Mesendoderm (in vitro differentiated cells): ENCODE data around the gene ARL6IP4.

Experiments
- DNase-seq: peaks from one replicate; pipeline ENCODE4 v3.0.0; 2013
- H2AK5ac ChIP-seq: 2 replicates; pipeline ENCODE4 v1.6.1; 2013; ENCODE audit warnings: low read length, inconsistent platforms
- H2BK120ac ChIP-seq: 2 replicates; pipeline ENCODE4 v1.6.1; 2013; ENCODE audit warnings: low read depth, mild to moderate bottlenecking, low read length, moderate library complexity, mixed read lengths
- H2BK15ac ChIP-seq: replicated peaks from 2 replicates; pipeline ENCODE4 v1.6.1; 2013; ENCODE audit warnings: low read depth, mild to moderate bottlenecking, moderate library complexity
- H2BK5ac ChIP-seq: 2 replicates; pipeline ENCODE4 v1.6.1; 2013; ENCODE audit warnings: low read length, inconsistent platforms
- H3K18ac ChIP-seq: 2 replicates; pipeline ENCODE4 v1.6.1; 2013; ENCODE audit warnings: mild to moderate bottlenecking, low read length, mixed read lengths
- H3K23ac ChIP-seq: one replicate; pipeline ENCODE4 v1.6.1; 2013; ENCODE audit warnings: low read length
- H3K27ac ChIP-seq: 2 replicates; pipeline ENCODE4 v1.5.1; 2013; ENCODE audit warnings: low read depth, mild to moderate bottlenecking, inconsistent platforms, low read length, moderate library complexity
- H3K27me3 ChIP-seq: 2 replicates; pipeline ENCODE4 v1.6.1; 2013; ENCODE audit warnings: low read length, control low read depth, mild to moderate bottlenecking, inconsistent platforms; ENCODE audit not compliant: insufficient read depth, poor library complexity
- H3K36me3 ChIP-seq: 2 replicates; pipeline ENCODE4 v1.6.1; 2013; ENCODE audit warnings: low read length, inconsistent platforms; ENCODE audit not compliant: control insufficient read depth, insufficient read depth
- H3K4ac ChIP-seq: one replicate; pipeline ENCODE4 v1.6.1; 2013; ENCODE audit warnings: low read depth, mild to moderate bottlenecking, low read length, moderate library complexity
- H3K4me1 ChIP-seq: 2 replicates; pipeline ENCODE4 v1.6.1; 2013; ENCODE audit warnings: low read depth, low read length, inconsistent platforms; ENCODE audit not compliant: control insufficient read depth
- H3K4me2 ChIP-seq: 2 replicates; pipeline ENCODE4 v1.6.1; 2013; ENCODE audit warnings: low read length
- H3K4me3 ChIP-seq: 2 replicates; pipeline ENCODE4 v1.5.1; 2013; ENCODE audit warnings: mild to moderate bottlenecking, low read length
- H3K56ac ChIP-seq: one replicate; pipeline ENCODE4 v1.6.1; 2013; ENCODE audit warnings: low read length
- H3K79me1 ChIP-seq: 2 replicates; pipeline ENCODE4 v1.6.1; 2013; ENCODE audit warnings: low read length, inconsistent platforms
- H3K79me2 ChIP-seq: 2 replicates; pipeline ENCODE4 v1.6.1; 2013; ENCODE audit warnings: mild to moderate bottlenecking, low read length; ENCODE audit not compliant: control insufficient read depth, insufficient read depth
- H3K9ac ChIP-seq: 2 replicates; pipeline ENCODE4 v1.6.1; 2013; ENCODE audit warnings: low read length, inconsistent platforms
- H4K5ac ChIP-seq: one replicate; pipeline ENCODE4 v1.6.1; 2013; ENCODE audit warnings: low read length
- H4K8ac ChIP-seq: one replicate; pipeline ENCODE4 v1.6.1; 2013; ENCODE audit warnings: low read depth, mild to moderate bottlenecking, control low read depth, low read length, moderate library complexity
- WGBS: extraction: QIAGEN DNeasy Blood & Tissue Kit; methylation state at CpG from one replicate; pipeline ENCODE4 v1.1.7; 2013; ENCODE audit warnings: low lambda C conversion rate, missing lambda C conversion rate; ENCODE audit not compliant: insufficient coverage; ENCODE audit errors: extremely low coverage; 5-methylcytosine and 5-hydroxymethylcytosine counted together

ARL6IP4 gene

GRCh38 chr12:122959566-122960192, 20.8 kb upstream of the ARL6IP4 start:
- Histone ChIP-seq H3K23ac (no peak overlapping the region), H3K18ac (no peak overlapping the region), H3K4me2 (no peak overlapping the region), H2BK120ac (no peak overlapping the region), H3K4ac (no peak overlapping the region), H3K27ac (no peak overlapping the region), H3K4me1 (no peaks in the 10 kb centered on the region), H3K79me2 (no peaks in the 10 kb centered on the region), H2BK15ac (no peak overlapping the region), H3K4me3 (no peak overlapping the region), H3K27me3 (no peaks in the 10 kb centered on the region), H4K5ac (no peak overlapping the region), H4K8ac (no peak overlapping the region), H3K56ac (no peak overlapping the region), H3K79me1 (no peaks in the 10 kb centered on the region), H2BK5ac (no peak overlapping the region), H3K9ac (no peak overlapping the region), H3K36me3 (no peaks in the 10 kb centered on the region), H2AK5ac (no peak overlapping the region)
- DNase-seq: no peak
- WGBS: no CpG with 5 or more reads among the region's 35 CpGs

GRCh38 chr12:122960193-122960569, 20.3 kb upstream of the ARL6IP4 start:
- no peak for DNase-seq
- Histone ChIP-seq H3K27ac (no peak overlapping the region), H2AK5ac (no peak overlapping the region), H3K4ac (no peak overlapping the region), H3K27me3 (no peaks in the 10 kb centered on the region), H4K5ac (no peak overlapping the region), H3K4me1 (no peaks in the 10 kb centered on the region), H2BK5ac (no peak overlapping the region), H4K8ac (no peak overlapping the region), H3K4me3 (no peak overlapping the region), H2BK15ac (no peak overlapping the region), H3K23ac (no peak overlapping the region), H3K56ac (no peak overlapping the region), H3K9ac (no peak overlapping the region), H3K4me2 (no peak overlapping the region), H3K36me3 (no peaks in the 10 kb centered on the region), H3K79me2 (no peaks in the 10 kb centered on the region), H3K18ac (no peak overlapping the region), H3K79me1 (no peaks in the 10 kb centered on the region), H2BK120ac (no peak overlapping the region)
- no CpG with 5 or more reads among the region's 8 CpGs for WGBS

DNA sequence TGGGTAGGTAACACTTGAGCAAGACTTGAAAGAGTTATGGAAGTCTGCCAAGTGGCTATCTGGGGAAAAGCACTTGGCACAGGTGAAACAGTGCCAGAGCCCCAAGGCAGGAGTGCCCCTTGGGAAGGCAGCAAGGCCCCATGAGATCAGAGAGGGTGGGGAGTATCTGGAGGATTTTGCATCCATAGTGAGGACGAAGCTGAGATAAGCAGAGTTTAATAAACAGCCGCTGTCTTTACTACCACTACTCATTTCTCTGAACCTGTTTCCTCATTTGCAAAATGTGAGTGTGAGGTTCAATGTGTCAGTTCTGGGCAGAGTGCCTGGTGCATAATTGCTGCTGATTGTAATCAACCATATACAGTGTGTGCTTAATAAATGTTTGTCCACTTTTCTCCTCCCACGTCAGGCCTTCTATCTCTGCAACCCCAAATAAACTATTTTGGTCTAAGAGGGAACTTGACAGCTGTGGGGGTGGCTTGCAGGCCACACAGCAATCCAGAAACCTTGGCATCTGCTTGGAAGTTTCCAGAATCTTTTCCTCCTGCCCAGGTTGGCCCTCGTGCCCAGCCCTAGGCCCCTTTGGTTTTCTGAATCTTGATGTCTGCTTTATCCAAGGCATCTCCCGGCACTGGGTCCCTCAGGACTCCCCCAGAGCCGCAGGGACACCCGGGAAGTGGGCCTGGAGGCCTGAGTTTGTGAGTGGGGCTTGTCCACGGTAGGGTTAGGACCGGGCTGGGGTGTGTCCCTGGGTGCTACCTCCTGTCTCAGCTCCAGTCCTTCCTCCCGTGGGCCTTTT, 18.8 kb upstream of the ARL6IP4 start:
- WGBS: no CpG with 5 or more reads among the region's 10 CpGs
- no peak overlapping the region for H3K4me2 ChIP-seq
- H4K8ac ChIP-seq: no peak overlapping the region
- no peak overlapping the region for H3K9ac ChIP-seq
- no peak overlapping the region for H2BK15ac ChIP-seq
- H4K5ac ChIP-seq: no peak overlapping the region
- no peak overlapping the region for H3K56ac ChIP-seq
- no peaks in the 10 kb centered on the region for H3K4me1 ChIP-seq
- no peak overlapping the region for H2BK120ac ChIP-seq
- no peak overlapping the region for H3K18ac ChIP-seq
- H2AK5ac ChIP-seq: no peak overlapping the region
- no peak overlapping the region for H3K23ac ChIP-seq
- H3K4ac ChIP-seq: no peak overlapping the region
- no peaks in the 10 kb centered on the region for H3K36me3 ChIP-seq
- H3K79me1 ChIP-seq: no peaks in the 10 kb centered on the region
- no peak overlapping the region for H3K27ac ChIP-seq
- no peaks in the 10 kb centered on the region for H3K27me3 ChIP-seq
- H3K4me3 ChIP-seq: no peak overlapping the region
- H2BK5ac ChIP-seq: no peak overlapping the region
- no peak for DNase-seq
- H3K79me2 ChIP-seq: no peaks in the 10 kb centered on the region

DNA sequence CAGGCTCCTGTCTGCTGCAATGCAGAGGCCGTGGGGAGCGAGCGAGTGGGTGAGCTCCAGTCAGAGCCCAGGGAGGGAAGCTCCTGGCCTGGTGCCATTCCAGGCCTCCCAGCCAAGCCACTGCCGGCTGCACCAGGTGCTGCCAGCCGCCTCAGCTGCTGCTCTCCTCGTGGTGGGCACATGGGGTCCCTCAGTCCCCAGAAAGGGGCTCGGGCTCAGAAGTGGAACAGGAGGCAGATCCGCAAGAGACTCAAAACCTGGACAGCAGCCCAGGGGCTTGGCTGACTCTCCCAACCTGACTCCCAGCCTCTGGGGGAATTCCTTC, 16.6 kb upstream of the ARL6IP4 start:
- Histone ChIP-seq H3K79me1 (no peaks in the 10 kb centered on the region), H2AK5ac (no peak overlapping the region), H3K9ac (no peak overlapping the region), H2BK15ac (no peak overlapping the region), H4K5ac (no peak overlapping the region), H3K4ac (no peak overlapping the region), H2BK5ac (no peak overlapping the region), H3K23ac (no peak overlapping the region), H3K27ac (no peak overlapping the region), H3K4me3 (no peak overlapping the region), H3K79me2 (no peaks in the 10 kb centered on the region), H4K8ac (no peak overlapping the region), H3K18ac (no peak overlapping the region), H3K4me2 (no peak overlapping the region), H3K4me1 (no peaks in the 10 kb centered on the region), H3K56ac (no peak overlapping the region), H2BK120ac (no peak overlapping the region), H3K36me3 (no peaks in the 10 kb centered on the region), H3K27me3 (no peaks in the 10 kb centered on the region)
- DNase-seq: no peak
- no CpG with 5 or more reads among the region's 8 CpGs for WGBS

DNA sequence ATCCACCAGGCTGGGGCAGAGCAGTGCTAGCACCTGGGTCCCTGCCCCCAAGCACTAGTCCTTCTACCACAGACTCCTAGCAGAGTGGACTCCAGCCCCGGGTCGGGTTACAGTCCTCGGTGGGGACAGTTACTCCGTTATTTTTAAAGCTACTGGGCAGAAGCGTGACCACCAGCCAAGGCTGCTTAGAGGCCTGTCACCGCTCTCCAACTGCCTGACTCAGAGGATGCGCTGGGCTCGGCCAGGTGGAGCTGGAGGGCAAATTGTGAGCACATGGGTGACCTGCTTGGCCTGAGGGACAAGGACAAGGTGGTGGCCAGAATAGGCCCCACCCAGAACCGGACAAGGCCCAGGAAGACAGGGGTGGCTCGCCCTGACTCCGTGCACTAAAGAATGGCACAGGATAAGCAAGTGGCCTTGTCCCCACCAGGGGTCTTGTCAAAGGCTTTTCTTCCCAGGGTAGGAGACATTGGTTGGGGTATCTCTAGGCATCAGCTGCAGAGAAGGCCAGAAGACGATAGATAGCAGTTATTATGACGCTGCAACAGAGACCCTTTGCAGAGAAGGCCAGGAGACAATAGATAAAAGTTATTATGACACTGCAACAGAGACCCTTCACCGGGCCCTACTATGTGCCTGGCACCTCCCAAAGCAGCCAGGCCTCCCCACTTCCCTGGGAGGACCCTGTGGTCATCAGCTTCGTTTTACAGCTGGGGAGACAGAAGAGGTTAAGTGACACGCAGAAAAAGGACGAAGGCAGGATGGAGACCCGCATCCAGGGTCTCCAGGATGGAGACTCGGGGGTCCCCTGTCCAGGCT, 15.8 kb upstream of the ARL6IP4 start:
- no peak for DNase-seq
- H3K56ac ChIP-seq: no peak overlapping the region
- H3K27me3 ChIP-seq: no peaks in the 10 kb centered on the region
- no peak overlapping the region for H2BK15ac ChIP-seq
- no peak overlapping the region for H4K8ac ChIP-seq
- no CpG with 5 or more reads among the region's 19 CpGs for WGBS
- H4K5ac ChIP-seq: no peak overlapping the region
- no peak overlapping the region for H3K18ac ChIP-seq
- no peak overlapping the region for H3K4ac ChIP-seq
- no peak overlapping the region for H3K4me3 ChIP-seq
- no peak overlapping the region for H3K27ac ChIP-seq
- no peak overlapping the region for H3K9ac ChIP-seq
- no peak overlapping the region for H2BK120ac ChIP-seq
- no peak overlapping the region for H3K23ac ChIP-seq
- H2AK5ac ChIP-seq: no peak overlapping the region
- H3K4me1 ChIP-seq: no peaks in the 10 kb centered on the region
- no peak overlapping the region for H2BK5ac ChIP-seq
- H3K36me3 ChIP-seq: no peaks in the 10 kb centered on the region
- no peaks in the 10 kb centered on the region for H3K79me1 ChIP-seq
- H3K4me2 ChIP-seq: no peak overlapping the region
- H3K79me2 ChIP-seq: no peaks in the 10 kb centered on the region
